Testis (tissue), 3 donors: ENCODE measurements around the gene WFDC12. TPM values are rescaled to one million over a fixed set of nuclear protein-coding genes. Genes with fewer than 3 reads are reported as not detected.

Source experiments
- DNase-seq: peaks from one replicate; pipeline ENCODE4 v3.0.0-alpha.2; 2019
- H3K27ac ChIP-seq, 2 donors: fragments of 200-600 bp; sonication (generic); one replicate each; pipeline ENCODE4 v1.5.1; 2019
- H3K27me3 ChIP-seq: fragments of 200-600 bp; sonication (generic); one replicate; pipeline ENCODE4 v1.5.1; 2019
- H3K36me3 ChIP-seq: fragments of 200-600 bp; sonication (generic); one replicate; pipeline ENCODE4 v1.5.1; 2017; ENCODE audit warnings: low read depth; ENCODE audit errors: missing control alignments
- H3K4me1 ChIP-seq: fragments of 200-600 bp; sonication (generic); one replicate; pipeline ENCODE4 v1.5.1; 2019
- H3K4me3 ChIP-seq, 2 donors: fragments of 200-600 bp; sonication (generic); one replicate each; pipeline ENCODE4 v1.5.1; 2017 to 2019
- H3K9me3 ChIP-seq: fragments of 200-600 bp; sonication (generic); one replicate; pipeline ENCODE4 v1.5.1; 2017
- POLR2A ChIP-seq: fragments of 450-650 bp; IDR thresholded peaks from one replicate; pipeline ENCODE4 v1.6.1; 2017; ENCODE audit warnings: antibody characterized with exemption, mild to moderate bottlenecking, moderate library complexity
- WGBS, 2 donors: methylation state at CpG; one replicate each; pipeline ENCODE4 v1.1.5; 2018; 5-methylcytosine and 5-hydroxymethylcytosine counted together
- intact Hi-C: fragments of 100-400 bp; cut with DNase I; formaldehyde crosslinking; loops from one replicate; pipeline ENCODE4 v1.15.1; 2023; ENCODE audit warnings: low total_unique reads
- polyA plus RNA-seq: library from polyadenylated mRNA; stranded (reverse); fragments of 350-450 nt; fragmentation: Illumina TruSeq; extraction: RNeasy Lipid Tissue Mini Kit (QIAGEN cat#74804); gene quantifications from one replicate; pipeline ENCODE4 v1.2.3, GENCODE V29; 2014; ENCODE audit warnings: low read depth, low replicate concordance; ENCODE audit not compliant: insufficient read depth
- total RNA-seq, 2 donors: library from RNA; depleted of rRNA; stranded (reverse); fragments of >200 nt; gene quantifications; one replicate each; pipeline ENCODE4 v1.2.3, GENCODE V29; 2016
- TF ChIP-seq, protein P1 (sequence below), 3 experiments: fragments of 450-650 bp in 2 of 3; fragments of 200-600 bp in 1 of 3; sonication (generic) in 1 of 3; IDR thresholded peaks; one replicate each; pipeline ENCODE4 v1.5.1; 2016 to 2019; ENCODE audit warnings: antibody characterized with exemption in 3 of 3, mild to moderate bottlenecking in 2 of 3, moderate library complexity in 1 of 3

WFDC12 gene
- total and polyA plus RNA-seq, 3 donors from 2014 or later, result not detected

DNA sequence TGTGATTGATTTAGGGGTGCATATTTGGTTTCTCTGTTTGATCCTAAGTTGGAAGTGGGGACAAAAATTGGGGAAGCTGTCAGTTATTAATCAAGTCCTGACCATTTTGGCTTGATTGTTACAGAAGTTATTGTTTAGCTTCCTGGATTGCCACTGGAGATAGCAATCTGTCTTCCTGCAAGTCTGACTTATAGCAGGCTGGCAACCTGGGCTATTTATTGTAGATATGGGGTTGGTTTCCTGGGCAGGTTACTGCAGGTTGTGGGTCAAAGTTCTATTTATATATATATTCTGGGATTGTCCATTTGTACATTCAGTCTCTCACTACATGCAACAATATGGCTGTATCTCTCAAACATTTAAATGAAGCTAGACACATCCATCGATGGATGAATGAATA is 41.1 kb downstream of the WFDC12 start:
- 100% methylated on average over 1 of the region's 1 CpG for WGBS, 2 donors
- TF ChIP-seq POLR2A, result no peak
- TF ChIP-seq, protein P1, sequence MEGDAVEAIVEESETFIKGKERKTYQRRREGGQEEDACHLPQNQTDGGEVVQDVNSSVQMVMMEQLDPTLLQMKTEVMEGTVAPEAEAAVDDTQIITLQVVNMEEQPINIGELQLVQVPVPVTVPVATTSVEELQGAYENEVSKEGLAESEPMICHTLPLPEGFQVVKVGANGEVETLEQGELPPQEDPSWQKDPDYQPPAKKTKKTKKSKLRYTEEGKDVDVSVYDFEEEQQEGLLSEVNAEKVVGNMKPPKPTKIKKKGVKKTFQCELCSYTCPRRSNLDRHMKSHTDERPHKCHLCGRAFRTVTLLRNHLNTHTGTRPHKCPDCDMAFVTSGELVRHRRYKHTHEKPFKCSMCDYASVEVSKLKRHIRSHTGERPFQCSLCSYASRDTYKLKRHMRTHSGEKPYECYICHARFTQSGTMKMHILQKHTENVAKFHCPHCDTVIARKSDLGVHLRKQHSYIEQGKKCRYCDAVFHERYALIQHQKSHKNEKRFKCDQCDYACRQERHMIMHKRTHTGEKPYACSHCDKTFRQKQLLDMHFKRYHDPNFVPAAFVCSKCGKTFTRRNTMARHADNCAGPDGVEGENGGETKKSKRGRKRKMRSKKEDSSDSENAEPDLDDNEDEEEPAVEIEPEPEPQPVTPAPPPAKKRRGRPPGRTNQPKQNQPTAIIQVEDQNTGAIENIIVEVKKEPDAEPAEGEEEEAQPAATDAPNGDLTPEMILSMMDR (IDR thresholded peaks at IDR 0.05), result no peak
- no peak overlapping the region for H3K27ac ChIP-seq
- intact Hi-C loops, result no loop called here
- no peaks in the 10 kb centered on the region for H3K9me3 ChIP-seq
- H3K4me1 ChIP-seq, result no peaks in the 10 kb centered on the region
- H3K27me3 ChIP-seq, result no peaks in the 10 kb centered on the region
- DNase-seq, result no peak
- H3K4me3 ChIP-seq, result no peak overlapping the region
- no peaks in the 10 kb centered on the region for H3K36me3 ChIP-seq

DNA sequence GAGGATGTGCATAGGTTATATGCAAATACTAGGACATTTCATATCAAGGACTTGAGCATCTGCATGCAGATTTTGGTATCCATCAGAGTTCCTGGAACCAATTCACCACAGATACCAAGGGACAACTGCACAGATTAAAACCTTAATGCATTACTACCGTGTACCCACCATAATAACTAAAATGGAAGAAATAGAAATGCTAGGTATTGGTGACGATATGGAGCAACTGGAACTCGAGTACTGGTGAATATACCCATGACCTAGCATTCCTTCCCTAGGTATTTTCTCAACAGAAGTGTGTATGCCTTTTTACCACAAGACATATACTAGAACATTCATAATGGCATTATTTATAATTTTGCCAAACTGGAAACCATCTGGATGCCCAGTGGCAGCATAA is 41.8 kb downstream of the WFDC12 start:
- Histone ChIP-seq H3K9me3 (no peaks in the 10 kb centered on the region), H3K27me3 (no peaks in the 10 kb centered on the region), H3K4me1 (no peaks in the 10 kb centered on the region), H3K4me3 (no peak overlapping the region), H3K27ac (no peak overlapping the region), H3K36me3 (no peaks in the 10 kb centered on the region)
- no peak for DNase-seq
- no peak for TF ChIP-seq POLR2A
- TF ChIP-seq, protein P1 (IDR thresholded peaks at IDR 0.05), result no peak
- intact Hi-C loops, result no loop called here
- 96 to 100% methylated on average over 3 of the region's 3 CpGs for WGBS, 2 donors

DNA sequence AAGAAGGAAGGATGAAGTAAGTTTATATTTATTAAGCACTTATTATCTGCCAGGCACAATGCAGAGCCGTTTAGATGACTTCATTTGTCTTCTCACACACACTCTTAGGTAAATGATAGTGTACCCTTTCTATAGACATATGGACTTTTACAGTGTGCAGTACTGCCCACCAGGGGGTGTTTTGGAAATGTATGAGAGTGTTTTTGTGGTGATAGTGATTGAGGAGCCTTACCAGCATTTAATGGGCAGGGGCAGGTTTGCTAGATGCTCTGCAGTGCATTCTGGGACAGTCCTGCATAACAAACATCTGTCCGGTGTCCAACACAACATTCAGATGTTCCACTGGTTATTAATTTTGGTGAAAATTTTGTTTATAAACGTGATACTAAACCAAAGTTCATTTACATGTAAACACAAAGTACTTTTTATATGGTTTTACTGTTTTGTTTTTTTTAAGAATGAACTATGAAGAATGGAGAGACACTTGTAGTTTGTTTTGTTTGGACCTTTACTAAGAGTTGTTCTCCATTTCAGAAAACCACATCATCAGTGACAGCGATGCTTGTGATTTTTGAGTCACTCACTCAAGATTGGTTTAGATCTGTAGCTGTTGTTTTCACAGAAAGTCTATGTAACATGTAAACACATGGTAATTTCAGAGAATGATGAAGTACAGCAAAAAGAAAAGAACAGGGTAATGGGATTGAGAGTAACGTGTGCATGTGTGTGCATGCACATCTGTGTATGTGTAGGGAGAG is 43.2 kb downstream of the WFDC12 start:
- H3K27ac ChIP-seq, result no peak overlapping the region
- H3K4me1 ChIP-seq, result no peaks in the 10 kb centered on the region
- WGBS, 2 donors, result 86 to 87% methylated on average over 5 of the region's 5 CpGs
- TF ChIP-seq, protein P1 (IDR thresholded peaks at IDR 0.05), result peak in 2 of 3 experiments; percentile 8 to 36
- TF ChIP-seq POLR2A, result no peak
- no peak for DNase-seq
- intact Hi-C loops, result no loop called here
- H3K9me3 ChIP-seq, result no peaks in the 10 kb centered on the region
- H3K36me3 ChIP-seq, result no peaks in the 10 kb centered on the region
- H3K4me3 ChIP-seq, result no peak overlapping the region
- no peaks in the 10 kb centered on the region for H3K27me3 ChIP-seq

DNA sequence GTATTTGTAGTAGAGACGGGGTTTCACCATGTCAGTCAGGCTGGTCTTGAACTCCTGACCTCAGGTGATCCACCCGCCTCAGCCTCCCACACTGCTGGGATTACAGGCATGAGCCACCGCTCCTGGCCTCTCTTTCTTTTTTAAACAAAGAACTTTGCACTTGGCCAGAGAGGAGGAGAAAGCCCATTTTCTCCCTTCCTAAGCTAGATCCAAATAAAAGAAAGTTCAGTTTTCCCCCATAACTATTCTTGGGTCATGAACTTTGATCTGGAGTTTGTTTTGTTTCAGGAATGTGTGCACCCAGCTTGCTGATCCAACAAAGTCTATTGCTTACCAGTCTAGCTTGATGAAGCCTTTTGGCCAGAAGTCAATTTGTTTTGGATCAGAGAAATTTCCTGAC is 46.7 kb downstream of the WFDC12 start:
- no peaks in the 10 kb centered on the region for H3K27me3 ChIP-seq
- H3K27ac ChIP-seq, result no peak overlapping the region
- no peaks in the 10 kb centered on the region for H3K9me3 ChIP-seq
- no peaks in the 10 kb centered on the region for H3K36me3 ChIP-seq
- no peaks in the 10 kb centered on the region for H3K4me1 ChIP-seq
- no peak overlapping the region for H3K4me3 ChIP-seq
- intact Hi-C loops, result no loop called here
- TF ChIP-seq, protein P1 (IDR thresholded peaks at IDR 0.05), result no peak
- no peak for TF ChIP-seq POLR2A
- DNase-seq, result no peak
- 87 to 88% methylated on average over 3 of the region's 3 CpGs for WGBS, 2 donors

Other genes starting within 250 kb of the WFDC12 start
- 100 to 1,000 TPM; 106 to 127 TPM for gene YWHAB, start 238.8 kb downstream of the WFDC12 start, total RNA-seq
- gene YWHAB, start 238.8 kb downstream of the WFDC12 start, polyA plus RNA-seq, result 125 TPM
- gene PABPC1L, start 214.4 kb downstream of the WFDC12 start, total RNA-seq, result 10 to 100 TPM; 59.2 to 71.7 TPM
- gene PABPC1L, start 214.4 kb downstream of the WFDC12 start, polyA plus RNA-seq, result 27.9 TPM
- gene TOMM34, start 164.1 kb downstream of the WFDC12 start, total RNA-seq, result 100 to 1,000 TPM; 212 to 246 TPM
- gene TOMM34, start 164.1 kb downstream of the WFDC12 start, polyA plus RNA-seq, result 263 TPM
- 10 to 100 TPM; 39.6 to 42.7 TPM for gene STK4, start 158.0 kb downstream of the WFDC12 start, total RNA-seq
- 24.9 TPM for gene STK4, start 158.0 kb downstream of the WFDC12 start, polyA plus RNA-seq
- 1 to 10 TPM; 4.6 to 7.7 TPM for gene KCNS1, start 23.3 kb downstream of the WFDC12 start, total RNA-seq
- gene KCNS1, start 23.3 kb downstream of the WFDC12 start, polyA plus RNA-seq, result 2.1 TPM
- 1 to 10 TPM in 1 of 2 donors, under 1 TPM in 1; 0.87 to 1.4 TPM for gene WFDC5, start 9.3 kb downstream of the WFDC12 start, total RNA-seq
- 2.1 TPM for gene WFDC5, start 9.3 kb downstream of the WFDC12 start, polyA plus RNA-seq
- gene PI3, start 50.4 kb upstream of the WFDC12 start, total RNA-seq, result 1 to 10 TPM in 1 of 2 donors, not detected in 1; 1.2 TPM
- 0.94 TPM for gene PI3, start 50.4 kb upstream of the WFDC12 start, polyA plus RNA-seq
- not detected for gene SEMG1, start 82.6 kb upstream of the WFDC12 start, total RNA-seq
- not detected for gene SEMG1, start 82.6 kb upstream of the WFDC12 start, polyA plus RNA-seq
- not detected for gene SEMG2, start 96.9 kb upstream of the WFDC12 start, total RNA-seq
- gene SEMG2, start 96.9 kb upstream of the WFDC12 start, polyA plus RNA-seq, result not detected
- gene SLPI, start 130.1 kb upstream of the WFDC12 start, total RNA-seq, result 1 to 10 TPM; 6.9 to 8.2 TPM
- 104 TPM for gene SLPI, start 130.1 kb upstream of the WFDC12 start, polyA plus RNA-seq
- gene RBPJL, start 182.4 kb upstream of the WFDC12 start, total RNA-seq, result 1 to 10 TPM in 1 of 2 donors, under 1 TPM in 1; 0.43 to 1.1 TPM
- 0.26 TPM for gene RBPJL, start 182.4 kb upstream of the WFDC12 start, polyA plus RNA-seq
- gene MATN4, start 183.8 kb upstream of the WFDC12 start, total RNA-seq, result 1 to 10 TPM; 2.8 to 3.5 TPM
- gene MATN4, start 183.8 kb upstream of the WFDC12 start, polyA plus RNA-seq, result 1.1 TPM
- gene SDC4, start 224.0 kb upstream of the WFDC12 start, total RNA-seq, result 100 to 1,000 TPM; 191 to 234 TPM
- gene SDC4, start 224.0 kb upstream of the WFDC12 start, polyA plus RNA-seq, result 124 TPM
- 10 to 100 TPM; 33.1 to 34.6 TPM for gene SYS1, start 238.7 kb upstream of the WFDC12 start, total RNA-seq
- gene SYS1, start 238.7 kb upstream of the WFDC12 start, polyA plus RNA-seq, result 20.0 TPM